Aorta (tissue), 5 donors: Measurements from ENCODE around the gene SMYD5. TPM values are rescaled to one million over a fixed set of nuclear protein-coding genes. Genes with fewer than 3 reads are reported as not detected.

Experiments
- ATAC-seq: fragments of 200-7000 bp; cut with Tn5 transposase; one replicate; pipeline ENCODE4 v1.9.1; 2022; ENCODE audit warnings: moderate library complexity; ENCODE audit not compliant: low FRiP score
- DNase-seq, 2 donors: peaks; one replicate each; pipeline ENCODE4 v3.0.0-alpha.2; 2020
- H3K27ac ChIP-seq, 2 donors: one replicate each; pipeline ENCODE4 v1.5.1; 2013; ENCODE audit warnings: low read length in 2 of 2, mild to moderate bottlenecking in 2 of 2, moderate library complexity in 2 of 2, control low read depth in 1 of 2, inconsistent platforms in 1 of 2, low read depth in 1 of 2
- H3K27me3 ChIP-seq, 2 donors: one replicate each; pipeline ENCODE4 v1.6.1; 2013; ENCODE audit warnings: control low read depth in 1 of 2, low read length in 1 of 2, mild to moderate bottlenecking in 1 of 2, moderate library complexity in 1 of 2; ENCODE audit not compliant: insufficient read depth in 2 of 2, control insufficient read depth in 1 of 2
- H3K36me3 ChIP-seq, 2 donors: one replicate each; pipeline ENCODE4 v1.6.1; 2013; ENCODE audit warnings: control low read depth in 1 of 2, low read length in 1 of 2, mild to moderate bottlenecking in 1 of 2; ENCODE audit not compliant: insufficient read depth in 2 of 2, control insufficient read depth in 1 of 2
- H3K4me1 ChIP-seq, 2 donors: one replicate each; pipeline ENCODE4 v1.6.1; 2013; ENCODE audit warnings: low read length in 2 of 2, control low read depth in 1 of 2, mild to moderate bottlenecking in 1 of 2, moderate library complexity in 1 of 2; ENCODE audit not compliant: insufficient read depth in 2 of 2, control insufficient read depth in 1 of 2
- H3K4me3 ChIP-seq, 2 donors: one replicate each; pipeline ENCODE4 v1.5.1; 2013; ENCODE audit warnings: low read length in 2 of 2, control low read depth in 1 of 2, mild to moderate bottlenecking in 1 of 2
- H3K9me3 ChIP-seq: one replicate; pipeline ENCODE4 v1.6.1; 2013; ENCODE audit warnings: mild to moderate bottlenecking, low read length; ENCODE audit not compliant: control insufficient read depth
- WGBS, 2 donors: extraction: QIAGEN DNeasy Blood & Tissue Kit; methylation state at CpG; one replicate each; pipeline ENCODE4 v1.1.7; 2013; 5-methylcytosine and 5-hydroxymethylcytosine counted together
- intact Hi-C, 2 donors: fragments of 100-400 bp; cut with DNase I; formaldehyde crosslinking; loops; one replicate each; pipeline versions ENCODE4 v1.14.2 to v1.15.0; 2022
- polyA plus RNA-seq, 2 donors: library from polyadenylated mRNA; stranded (reverse); fragments of 200-250 nt; gene quantifications; one replicate each; pipeline ENCODE4 v1.2.3, GENCODE V29; 2013
- total RNA-seq, 2 donors: library from RNA; stranded (reverse); fragmentation: NEBNext Ultra II Directional; extraction: Animal tissue kit (Norgen Biotek cat#: 25700); gene quantifications; one replicate each; pipeline ENCODE4 v1.2.1, GENCODE V29; 2021
- donor health status: healthy with polysubstance abuse.
- donor health status: Bipolar disorder and iron deficiency.
- donor health status: DM: no; HTN: no; CAD: no.
- donor health status: DM: no; HTN: no; CAD: no.
- donor health status: DM: yes; HTN: yes; CAD: no.

SMYD5 gene
- total and polyA plus RNA-seq, 4 donors: 4.3 to 23.0 (median 17.6) TPM

GRCh38 chr2:73238976-73239375, 24.9 kb downstream of the SMYD5 start:
- DNase-seq (no peak), ATAC-seq (no peak)
- Histone ChIP-seq H3K4me1 (no peaks in the 10 kb centered on the region), H3K9me3 (no peaks in the 10 kb centered on the region), H3K36me3 (peaks cover 0 to 8% of the 10 kb centered on the region in 2 donors), H3K4me3 (no peak overlapping the region), H3K27me3 (no peaks in the 10 kb centered on the region), H3K27ac (no peak overlapping the region)
- intact Hi-C loops: no loop called here
- 84 to 85% methylated on average over 1 of the region's 1 CpG for WGBS, 2 donors

GRCh38 chr2:73239776-73240175, 25.7 kb downstream of the SMYD5 start:
- Histone ChIP-seq H3K27me3 (no peaks in the 10 kb centered on the region), H3K27ac (no peak overlapping the region), H3K9me3 (no peaks in the 10 kb centered on the region), H3K4me3 (no peak overlapping the region), H3K4me1 (no peaks in the 10 kb centered on the region), H3K36me3 (peaks cover 0 to 14% of the 10 kb centered on the region in 2 donors)
- WGBS, 2 donors: 26 to 34% methylated on average over 3 of the region's 3 CpGs
- ATAC-seq (no peak), DNase-seq (no peak)
- intact Hi-C loops: no loop called here

- Histone ChIP-seq H3K4me3 (no peak overlapping the region), H3K9me3 (no peaks in the 10 kb centered on the region), H3K36me3 (peaks cover 5 to 30% of the 10 kb centered on the region in 2 donors), H3K27ac (no peak overlapping the region), H3K4me1 (no peaks in the 10 kb centered on the region), H3K27me3 (no peaks in the 10 kb centered on the region)
- ATAC-seq (no peak), DNase-seq (peak in 1 of 2 donors; percentile 23)
- 42 to 50% methylated on average over 5 of the region's 5 CpGs for WGBS, 2 donors
- intact Hi-C loops: no loop called here
Measured at GRCh38 chr2:73243884-73244570, 30.0 kb downstream of the SMYD5 start.

GRCh38 chr2:73244580-73244979, 30.5 kb downstream of the SMYD5 start:
- DNase-seq: no peak
- no peaks in the 10 kb centered on the region for H3K4me1 ChIP-seq
- intact Hi-C loops: no loop called here
- peaks cover 9 to 31% of the 10 kb centered on the region in 2 donors for H3K36me3 ChIP-seq
- 93 to 98% methylated on average over 3 of the region's 3 CpGs for WGBS, 2 donors
- H3K9me3 ChIP-seq: no peaks in the 10 kb centered on the region
- no peak for ATAC-seq
- H3K27ac ChIP-seq: no peak overlapping the region
- H3K4me3 ChIP-seq: no peak overlapping the region
- no peaks in the 10 kb centered on the region for H3K27me3 ChIP-seq

GRCh38 chr2:73246850-73247249, 32.8 kb downstream of the SMYD5 start:
- Histone ChIP-seq H3K9me3 (no peaks in the 10 kb centered on the region), H3K27ac (no peak overlapping the region), H3K4me3 (no peak overlapping the region), H3K36me3 (peaks cover 15 to 35% of the 10 kb centered on the region in 2 donors), H3K27me3 (no peaks in the 10 kb centered on the region), H3K4me1 (no peaks in the 10 kb centered on the region)
- ATAC-seq: no peak
- no peak for DNase-seq
- 73 to 76% methylated on average over 3 of the region's 3 CpGs for WGBS, 2 donors
- intact Hi-C loops: no loop called here

GRCh38 chr2:73249636-73250035, 35.6 kb downstream of the SMYD5 start:
- Histone ChIP-seq H3K9me3 (no peaks in the 10 kb centered on the region), H3K36me3 (peaks cover 15 to 30% of the 10 kb centered on the region in 2 donors), H3K27ac (no peak overlapping the region), H3K4me1 (no peaks in the 10 kb centered on the region), H3K27me3 (no peaks in the 10 kb centered on the region), H3K4me3 (no peak overlapping the region)
- intact Hi-C loops: no loop called here
- DNase-seq (no peak), ATAC-seq (no peak)
- WGBS, 2 donors: 76 to 80% methylated on average over 9 of the region's 9 CpGs

- ATAC-seq (no peak), DNase-seq (peak in 1 of 2 donors; percentile 57)
- Histone ChIP-seq H3K27ac (no peak overlapping the region), H3K36me3 (peaks cover 9 to 25% of the 10 kb centered on the region in 2 donors), H3K4me3 (no peak overlapping the region), H3K4me1 (no peaks in the 10 kb centered on the region), H3K27me3 (no peaks in the 10 kb centered on the region), H3K9me3 (no peaks in the 10 kb centered on the region)
- 91 to 92% methylated on average over 17 of the region's 17 CpGs for WGBS, 2 donors
- intact Hi-C loops: no loop called here
Measured at GRCh38 chr2:73250872-73251846, 37.1 kb downstream of the SMYD5 start.

GRCh38 chr2:73252238-73253027, 38.4 kb downstream of the SMYD5 start:
- no peak for ATAC-seq
- Histone ChIP-seq H3K4me3 (no peak overlapping the region), H3K36me3 (peaks cover 9 to 19% of the 10 kb centered on the region in 2 donors), H3K4me1 (no peaks in the 10 kb centered on the region), H3K9me3 (no peaks in the 10 kb centered on the region), H3K27me3 (no peaks in the 10 kb centered on the region), H3K27ac (no peak overlapping the region)
- no peak for DNase-seq
- WGBS, 2 donors: 86 to 89% methylated on average over 17 of the region's 17 CpGs
- intact Hi-C loops: no loop called here
